SK-N-SH treated with all-trans-retinoic acid at 6 μM for 48 hours (cell line): ENCODE data around the gene CLCN7.

Experiments used
- ATAC-seq: fragments of 200-7000 bp; cut with Tn5 transposase; 3 replicates; pipeline ENCODE4 v1.9.1; 2020; ENCODE audit warnings: mild to moderate bottlenecking, moderate library complexity
- ARNTL ChIP-seq: fragments of 450-650 bp; formaldehyde crosslinking; IDR thresholded peaks from 2 replicates; pipeline ENCODE4 v1.5.0; 2020; ENCODE audit warnings: low read depth, mild to moderate bottlenecking, moderate library complexity, borderline replicate concordance
- BACH2 ChIP-seq: fragments of 250-450 bp; sonication (Bioruptor Pico); IDR thresholded peaks from 2 replicates; pipeline ENCODE4 v1.9.0; 2021; ENCODE audit warnings: mild to moderate bottlenecking, borderline replicate concordance
- CSDC2 ChIP-seq: fragments of 250-450 bp; sonication (Bioruptor Pico); IDR thresholded peaks from 2 replicates; pipeline ENCODE4 v1.5.0; 2020; ENCODE audit warnings: mild to moderate bottlenecking, moderate library complexity
- CSRNP3 ChIP-seq: fragments of 250-450 bp; sonication (Bioruptor Pico); IDR thresholded peaks from 2 replicates; pipeline ENCODE4 v1.5.1; 2021; ENCODE audit warnings: mild to moderate bottlenecking, moderate library complexity
- ESRRG ChIP-seq: fragments of 250-450 bp; sonication (Bioruptor Pico); IDR thresholded peaks from 2 replicates; pipeline ENCODE4 v1.6.1; 2021; ENCODE audit warnings: mild to moderate bottlenecking
- GLIS3 ChIP-seq: fragments of 250-450 bp; sonication (Bioruptor Pico); IDR thresholded peaks from 2 replicates; pipeline ENCODE4 v1.5.0; 2020; ENCODE audit warnings: mild to moderate bottlenecking, moderate library complexity
- ISL1 ChIP-seq: fragments of 250-450 bp; sonication (Bioruptor Pico); IDR thresholded peaks from 2 replicates; pipeline ENCODE4 v2.1.2; 2022; ENCODE audit warnings: mild to moderate bottlenecking, moderate library complexity
- OSR1 ChIP-seq: fragments of 250-450 bp; sonication (Bioruptor Pico); IDR thresholded peaks from 2 replicates; pipeline ENCODE4 v1.8.0; 2022; ENCODE audit warnings: moderate library complexity, mild to moderate bottlenecking, inconsistent platforms
- PATZ1 ChIP-seq: fragments of 250-450 bp; sonication (Bioruptor Pico); IDR thresholded peaks from 2 replicates; pipeline ENCODE4 v1.8.0; 2020; ENCODE audit warnings: mild to moderate bottlenecking, moderate library complexity, borderline replicate concordance
- POU6F1 ChIP-seq: fragments of 250-450 bp; sonication (Bioruptor Pico); IDR thresholded peaks from 2 replicates; pipeline ENCODE4 v1.8.0; 2021; ENCODE audit warnings: low read depth, mild to moderate bottlenecking, moderate library complexity, borderline replicate concordance
- SNAI2 ChIP-seq: fragments of 250-450 bp; sonication (Bioruptor Pico); IDR thresholded peaks from 2 replicates; pipeline ENCODE4 v1.5.0; 2020; ENCODE audit warnings: mild to moderate bottlenecking, moderate library complexity
- TCF4 ChIP-seq: fragments of 250-450 bp; sonication (Bioruptor Pico); IDR thresholded peaks from 2 replicates; pipeline ENCODE4 v1.8.0; 2021; ENCODE audit warnings: mild to moderate bottlenecking, moderate library complexity, borderline replicate concordance
- TOX ChIP-seq: fragments of 250-450 bp; sonication (Bioruptor Pico); IDR thresholded peaks from 2 replicates; pipeline ENCODE4 v1.8.0; 2021; ENCODE audit warnings: mild to moderate bottlenecking, moderate library complexity, borderline replicate concordance
- TSHZ2 ChIP-seq: fragments of 250-450 bp; sonication (Bioruptor Pico); IDR thresholded peaks from 2 replicates; pipeline ENCODE4 v1.5.0; 2020; ENCODE audit warnings: mild to moderate bottlenecking, moderate library complexity
- ZC3H10 ChIP-seq: fragments of 250-450 bp; sonication (Bioruptor Pico); IDR thresholded peaks from 2 replicates; pipeline ENCODE4 v1.5.1; 2021; ENCODE audit warnings: mild to moderate bottlenecking, moderate library complexity
- ZNF565 ChIP-seq: fragments of 450-650 bp; formaldehyde crosslinking; conservative IDR thresholded peaks from 2 replicates; pipeline ENCODE4 v1.5.0; 2020; ENCODE audit warnings: low read depth, mild to moderate bottlenecking, moderate library complexity
- ZNF70 ChIP-seq: fragments of 450-650 bp; formaldehyde crosslinking; IDR thresholded peaks from 2 replicates; pipeline ENCODE4 v1.5.0; 2020; ENCODE audit warnings: mild to moderate bottlenecking, moderate library complexity
- ZNF8 ChIP-seq: fragments of 450-650 bp; formaldehyde crosslinking; IDR thresholded peaks from 2 replicates; pipeline ENCODE4 v1.5.0; 2020; ENCODE audit warnings: mild to moderate bottlenecking, moderate library complexity

CLCN7 gene

GRCh38 chr16:1439058-1439698 lies 35.6 kb downstream of the CLCN7 start:
- no peak for ATAC-seq
- TF ChIP-seq ISL1 (CRISPR knock-in tag) (no peak), POU6F1 (CRISPR knock-in tag) (no peak), SNAI2 (no peak), TSHZ2 (CRISPR knock-in tag) (no peak), OSR1 (CRISPR knock-in tag) (no peak), TCF4 (CRISPR knock-in tag) (no peak), ZC3H10 (CRISPR knock-in tag) (no peak), ESRRG (CRISPR knock-in tag) (no peak)

- ATAC-seq: no peak
- TF ChIP-seq CSRNP3 (CRISPR knock-in tag) (no peak), TSHZ2 (CRISPR knock-in tag) (no peak), ARNTL (CRISPR knock-in tag) (no peak), TCF4 (CRISPR knock-in tag) (no peak), ZNF565 (CRISPR knock-in tag) (no peak), ZNF70 (CRISPR knock-in tag) (no peak), TOX (CRISPR knock-in tag) (no peak), ZC3H10 (CRISPR knock-in tag) (no peak), BACH2 (CRISPR knock-in tag) (no peak), PATZ1 (CRISPR knock-in tag) (no peak), OSR1 (CRISPR knock-in tag) (no peak), POU6F1 (CRISPR knock-in tag) (no peak), GLIS3 (CRISPR knock-in tag) (no peak), ZNF8 (no peak), CSDC2 (CRISPR knock-in tag) (no peak)
- TF ChIP-seq, all 23 proteins: peak for 0
Observed at GRCh38 chr16:1438229-1439057, 36.4 kb downstream of the CLCN7 start.
